Measurements from ENCODE around the gene FZD10. TPM values are rescaled to one million over a fixed set of nuclear protein-coding genes. Genes with fewer than 3 reads are reported as not detected.

FZD10 gene
- total and polyA plus RNA-seq, 12 donors = 0.07 to 0.44 (median 0.14) TPM; not detected in 3

GRCh38 chr12:130120012-130120805 lies 42.1 kb upstream of the FZD10 start:
- TF ChIP-seq CTCF (IDR thresholded peaks at IDR 0.05) = no peak
- TF ChIP-seq POLR2A (IDR thresholded peaks at IDR 0.05) = no peak
- no peak for DNase-seq
- intact Hi-C loops (cut with DNase I) = no loop called here
- 77 to 87% (median 80%) methylated on average over 11 to 31 of the region's 31 CpGs for WGBS, 4 donors
- Histone ChIP-seq H3K4me1 (replicated peaks in 1 of 2) (no peaks in the 10 kb centered on the region), H3K27ac (no peak overlapping the region), H3K4me3 (no peak overlapping the region), H3K36me3 (replicated peaks in 1 of 2) (no peaks in the 10 kb centered on the region), H3K27me3 (no peaks in the 10 kb centered on the region), H3K9me3 (replicated peaks in 1 of 3) (no peaks in the 10 kb centered on the region)

- WGBS, 4 donors = 53 to 57% (median 56%) methylated on average over 11 of the region's 11 CpGs
Observed at GRCh38 chr12:130121226-130122000, 40.9 kb upstream of the FZD10 start.

GRCh38 chr12:130122356-130122755 lies 39.9 kb upstream of the FZD10 start:
- Histone ChIP-seq H3K27me3 (no peaks in the 10 kb centered on the region), H3K27ac (no peak overlapping the region), H3K9me3 (replicated peaks in 1 of 3) (no peaks in the 10 kb centered on the region), H3K4me1 (replicated peaks in 1 of 2) (no peaks in the 10 kb centered on the region), H3K4me3 (no peak overlapping the region), H3K36me3 (replicated peaks in 1 of 2) (no peaks in the 10 kb centered on the region)
- WGBS, 4 donors = 36 to 58% (median 46%) methylated on average over 3 to 4 of the region's 4 CpGs
- intact Hi-C loops (cut with DNase I) = no loop called here
- no peak for DNase-seq
- no peak for TF ChIP-seq CTCF (IDR thresholded peaks at IDR 0.05)
- no peak for TF ChIP-seq POLR2A (IDR thresholded peaks at IDR 0.05)

More at GRCh38 chr12:130121226-130122000, 40.9 kb upstream of the FZD10 start:
- no peaks in the 10 kb centered on the region for H3K4me1 ChIP-seq (replicated peaks in 1 of 2)
- H3K4me3 ChIP-seq = no peak overlapping the region
- H3K9me3 ChIP-seq (replicated peaks in 1 of 3) = no peaks in the 10 kb centered on the region
- no peak for TF ChIP-seq POLR2A (IDR thresholded peaks at IDR 0.05)
- no peak for TF ChIP-seq CTCF (IDR thresholded peaks at IDR 0.05)
- DNase-seq = no peak
- intact Hi-C loops (cut with DNase I) = no loop called here
- no peak overlapping the region for H3K27ac ChIP-seq
- no peaks in the 10 kb centered on the region for H3K27me3 ChIP-seq
- no peaks in the 10 kb centered on the region for H3K36me3 ChIP-seq (replicated peaks in 1 of 2)

GRCh38 chr12:130124106-130124505 lies 38.2 kb upstream of the FZD10 start:
- 85 to 100% (median 93%) methylated on average over 3 to 4 of the region's 4 CpGs for WGBS, 4 donors
- Histone ChIP-seq H3K9me3 (replicated peaks in 1 of 3) (no peaks in the 10 kb centered on the region), H3K36me3 (replicated peaks in 1 of 2) (no peaks in the 10 kb centered on the region), H3K27ac (no peak overlapping the region), H3K4me1 (replicated peaks in 1 of 2) (peaks cover 4 to 15% of the 10 kb centered on the region in 2 donors), H3K27me3 (no peaks in the 10 kb centered on the region), H3K4me3 (no peak overlapping the region)
- TF ChIP-seq CTCF (IDR thresholded peaks at IDR 0.05) (no peak), POLR2A (IDR thresholded peaks at IDR 0.05) (no peak)
- no peak for DNase-seq
- intact Hi-C loops (cut with DNase I) = no loop called here

Data from adrenal gland (tissue), 12 donors.